Stomach (tissue), 4 donors: ENCODE measurements around the gene PFKL.

ENCODE experiments used
- POLR2A ChIP-seq, 4 donors: fragments of 450-650 bp; IDR thresholded peaks; one replicate each; pipeline ENCODE4 v1.6.1; 2016; ENCODE audit warnings: antibody characterized with exemption in 4 of 4, control low read depth in 2 of 4, mild to moderate bottlenecking in 1 of 4, moderate library complexity in 1 of 4
- POLR2AphosphoS5 ChIP-seq, 3 donors: sonication (generic); formaldehyde crosslinking; IDR thresholded peaks; one replicate each; pipeline ENCODE4 v1.6.1; 2016; ENCODE audit warnings: antibody characterized with exemption in 3 of 3

GRCh38 chr21:44348861-44349260, 49.0 kb downstream of the PFKL start:
- TF ChIP-seq POLR2AphosphoS5 (IDR thresholded peaks at IDR 0.05) (no peak), POLR2A (IDR thresholded peaks at IDR 0.05) (no peak)
